HFFc6 (cell line): ENCODE data around the gene ASTL. TPM values are rescaled to one million over a fixed set of nuclear protein-coding genes. Genes with fewer than 3 reads are reported as not detected.

ENCODE experiments used
- DNase-seq: peaks from one replicate; pipeline ENCODE4 v3.0.0-alpha.2; 2018
- H3K27ac Mint-ChIP-seq: 2 replicates; pipeline ENCODE4 v1.8.0; 2020; ENCODE audit warnings: mild to moderate bottlenecking, mixed read lengths
- H3K27me3 Mint-ChIP-seq: 2 replicates; pipeline ENCODE4 v1.8.0; 2021; ENCODE audit warnings: mild to moderate bottlenecking, moderate library complexity, mixed read lengths; ENCODE audit not compliant: insufficient read depth
- H3K36me3 Mint-ChIP-seq: 2 replicates; pipeline ENCODE4 v1.8.0; 2021; ENCODE audit warnings: low read depth, mixed read lengths
- H3K4me1 Mint-ChIP-seq: 2 replicates; pipeline ENCODE4 v1.8.0; 2020; ENCODE audit warnings: low read depth, mixed read lengths
- H3K4me3 Mint-ChIP-seq: 2 replicates; pipeline ENCODE4 v1.8.0; 2020; ENCODE audit warnings: mild to moderate bottlenecking, moderate library complexity, mixed read lengths
- H3K9me3 Mint-ChIP-seq: 2 replicates; pipeline ENCODE4 v1.8.0; 2020; ENCODE audit warnings: mild to moderate bottlenecking, mixed read lengths
- total RNA-seq, 6 experiments: library from RNA; stranded (reverse); fragmentation: NEBNext Ultra II Directional; extraction: Animal tissue kit (Norgen Biotek cat#: 25700); gene quantifications; 2 replicates in 1 of 6; 3 replicates in 5 of 6; pipeline ENCODE4 v1.2.3, GENCODE V29; 2021
- TF ChIP-seq, protein P1 (sequence below): fragments of 200-600 bp; sonication (generic); IDR thresholded peaks from 2 replicates; pipeline ENCODE4 v1.5.0; 2021; ENCODE audit warnings: antibody characterized with exemption, mild to moderate bottlenecking

Gene ASTL
- total RNA-seq, 6 experiments from 2014 or later: 0.25 to 0.39 (median 0.31) TPM; not detected in 3

DNA sequence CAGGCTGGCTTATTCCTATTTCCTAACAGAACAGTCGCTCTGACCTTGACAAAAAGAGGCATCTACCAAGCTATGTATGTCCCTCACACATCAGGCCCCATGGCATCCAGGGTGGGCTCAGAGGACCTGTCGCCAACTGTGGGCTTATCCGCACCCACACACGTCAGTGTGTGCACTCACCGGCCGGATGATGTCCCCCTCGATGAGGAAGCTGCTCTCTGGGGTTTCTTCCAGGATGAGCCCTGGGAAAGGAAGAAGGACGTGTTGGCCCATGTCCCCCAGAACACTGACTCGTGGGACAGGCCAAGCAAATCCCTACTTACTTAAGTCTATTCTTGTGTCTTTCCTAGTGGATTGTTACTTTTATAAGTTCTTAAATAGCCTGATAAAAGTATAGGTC lies 3.1 kb downstream of the ASTL start:
- DNase-seq: no peak
- TF ChIP-seq, protein P1, sequence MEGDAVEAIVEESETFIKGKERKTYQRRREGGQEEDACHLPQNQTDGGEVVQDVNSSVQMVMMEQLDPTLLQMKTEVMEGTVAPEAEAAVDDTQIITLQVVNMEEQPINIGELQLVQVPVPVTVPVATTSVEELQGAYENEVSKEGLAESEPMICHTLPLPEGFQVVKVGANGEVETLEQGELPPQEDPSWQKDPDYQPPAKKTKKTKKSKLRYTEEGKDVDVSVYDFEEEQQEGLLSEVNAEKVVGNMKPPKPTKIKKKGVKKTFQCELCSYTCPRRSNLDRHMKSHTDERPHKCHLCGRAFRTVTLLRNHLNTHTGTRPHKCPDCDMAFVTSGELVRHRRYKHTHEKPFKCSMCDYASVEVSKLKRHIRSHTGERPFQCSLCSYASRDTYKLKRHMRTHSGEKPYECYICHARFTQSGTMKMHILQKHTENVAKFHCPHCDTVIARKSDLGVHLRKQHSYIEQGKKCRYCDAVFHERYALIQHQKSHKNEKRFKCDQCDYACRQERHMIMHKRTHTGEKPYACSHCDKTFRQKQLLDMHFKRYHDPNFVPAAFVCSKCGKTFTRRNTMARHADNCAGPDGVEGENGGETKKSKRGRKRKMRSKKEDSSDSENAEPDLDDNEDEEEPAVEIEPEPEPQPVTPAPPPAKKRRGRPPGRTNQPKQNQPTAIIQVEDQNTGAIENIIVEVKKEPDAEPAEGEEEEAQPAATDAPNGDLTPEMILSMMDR: no peak
- H3K36me3 Mint-ChIP-seq: no peaks in the 10 kb centered on the region
- no peak overlapping the region for H3K4me3 Mint-ChIP-seq
- H3K9me3 Mint-ChIP-seq: no peaks in the 10 kb centered on the region
- peaks cover 37% of the 10 kb centered on the region for H3K27me3 Mint-ChIP-seq
- no peak overlapping the region for H3K27ac Mint-ChIP-seq
- H3K4me1 Mint-ChIP-seq: no peaks in the 10 kb centered on the region

DNA sequence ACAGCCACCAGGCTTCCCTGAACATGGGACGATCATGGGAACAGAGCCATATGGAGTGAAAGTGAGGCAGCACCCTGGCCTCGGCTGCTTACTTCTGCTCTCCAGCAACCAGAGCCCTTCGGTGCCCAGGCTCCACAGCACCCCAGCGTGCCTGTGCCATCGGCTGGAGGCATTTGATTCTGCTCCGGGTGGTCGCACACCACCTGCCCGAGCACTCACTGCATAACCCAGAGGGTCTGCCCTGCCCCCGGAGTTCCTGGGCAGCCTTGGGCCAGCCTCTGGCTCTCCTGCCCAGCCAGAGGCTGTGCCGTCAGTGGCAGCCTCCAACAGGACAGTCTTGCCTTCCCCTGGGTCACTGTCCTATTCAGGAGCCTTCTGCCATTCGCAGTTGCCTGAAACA lies 3.9 kb downstream of the ASTL start:
- no peak overlapping the region for H3K27ac Mint-ChIP-seq
- TF ChIP-seq, protein P1: no peak
- H3K36me3 Mint-ChIP-seq: no peaks in the 10 kb centered on the region
- H3K27me3 Mint-ChIP-seq: peaks cover 42% of the 10 kb centered on the region
- H3K4me1 Mint-ChIP-seq: no peaks in the 10 kb centered on the region
- H3K4me3 Mint-ChIP-seq: no peak overlapping the region
- no peaks in the 10 kb centered on the region for H3K9me3 Mint-ChIP-seq
- no peak for DNase-seq

DNA sequence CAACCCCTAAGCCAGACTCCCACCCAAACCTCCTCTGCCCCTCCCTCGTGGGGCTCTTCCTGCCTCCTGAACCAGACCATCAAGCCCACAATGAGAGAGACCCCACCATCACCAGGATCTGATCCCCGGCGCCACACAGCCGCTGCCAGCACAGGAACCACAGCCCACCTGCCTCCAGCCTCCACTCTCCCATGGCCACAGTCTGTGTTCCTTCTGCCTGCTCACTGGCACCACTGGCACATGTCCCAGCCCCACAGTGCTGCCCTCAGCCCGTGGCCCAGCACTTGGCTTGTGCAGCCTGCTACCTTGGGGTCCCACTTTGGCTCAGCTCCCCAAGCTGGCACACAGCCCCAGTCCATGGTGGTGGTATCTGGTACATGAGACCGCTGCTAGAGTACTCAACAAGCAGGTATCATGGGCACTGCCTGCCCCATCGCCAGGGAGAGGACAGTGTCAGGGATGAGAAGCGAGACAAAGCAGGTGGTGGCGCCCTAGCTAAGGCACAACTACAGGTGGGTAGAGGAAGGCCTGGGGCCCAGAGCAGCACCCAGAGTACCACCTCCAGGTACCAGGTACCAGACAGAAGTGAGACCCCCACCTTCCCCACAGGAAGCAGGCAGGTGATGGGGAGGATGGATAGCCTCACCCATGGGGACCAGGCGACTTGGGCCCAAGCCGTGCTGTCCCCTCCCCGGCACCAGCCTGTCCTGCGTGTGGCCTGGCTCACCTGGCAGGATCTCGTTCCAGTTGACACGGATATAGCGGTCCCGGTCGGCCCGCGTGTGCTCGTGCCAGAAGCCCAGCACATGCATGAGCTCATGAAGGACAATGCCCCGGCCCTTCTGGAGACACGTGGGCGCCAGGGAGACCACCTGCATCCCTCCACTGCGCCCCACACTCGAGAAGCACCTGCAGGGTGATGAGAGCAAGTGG lies 6.2 kb downstream of the ASTL start:
- no peak for DNase-seq
- Mint-ChIP-seq H3K9me3 (no peaks in the 10 kb centered on the region), H3K27me3 (peaks cover 43% of the 10 kb centered on the region), H3K36me3 (no peaks in the 10 kb centered on the region), H3K4me1 (no peaks in the 10 kb centered on the region), H3K27ac (no peak overlapping the region), H3K4me3 (no peak overlapping the region)
- TF ChIP-seq, protein P1: no peak

DNA sequence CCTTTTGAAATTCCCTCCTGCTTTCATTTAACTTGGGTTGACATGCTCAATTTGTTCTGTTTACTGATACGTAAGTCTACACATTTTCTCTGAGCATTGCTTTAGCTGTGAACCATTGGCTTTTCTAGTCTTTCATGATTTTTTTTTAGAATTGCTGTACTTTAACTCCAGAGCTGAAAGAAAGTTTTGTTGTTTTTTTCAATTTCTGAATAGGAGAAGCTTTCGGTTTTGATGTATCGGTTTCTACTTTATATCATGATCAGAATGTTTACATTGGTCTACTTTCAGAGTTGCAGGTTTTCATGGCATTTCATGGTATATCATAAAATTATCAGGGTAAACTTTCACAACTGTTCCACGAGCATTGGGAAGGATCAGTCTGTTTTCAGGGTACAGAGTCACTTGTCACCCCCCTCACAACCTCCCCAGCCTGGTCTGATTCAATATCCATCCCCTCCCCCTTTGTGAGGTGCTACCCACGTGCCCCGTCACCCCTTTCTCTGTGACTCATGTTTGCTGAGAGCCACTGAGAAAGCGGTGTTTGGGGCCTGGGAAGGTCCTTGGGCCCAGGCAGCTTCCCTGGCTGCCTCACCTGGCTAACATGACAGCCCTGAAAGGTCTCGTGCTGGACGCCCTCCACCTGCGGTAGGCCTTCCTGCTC lies 7.0 kb downstream of the ASTL start:
- H3K4me3 Mint-ChIP-seq: no peak overlapping the region
- H3K27ac Mint-ChIP-seq: no peak overlapping the region
- no peaks in the 10 kb centered on the region for H3K4me1 Mint-ChIP-seq
- DNase-seq: no peak
- TF ChIP-seq, protein P1: no peak
- H3K27me3 Mint-ChIP-seq: peaks cover 38% of the 10 kb centered on the region
- H3K36me3 Mint-ChIP-seq: no peaks in the 10 kb centered on the region
- no peaks in the 10 kb centered on the region for H3K9me3 Mint-ChIP-seq

DNA sequence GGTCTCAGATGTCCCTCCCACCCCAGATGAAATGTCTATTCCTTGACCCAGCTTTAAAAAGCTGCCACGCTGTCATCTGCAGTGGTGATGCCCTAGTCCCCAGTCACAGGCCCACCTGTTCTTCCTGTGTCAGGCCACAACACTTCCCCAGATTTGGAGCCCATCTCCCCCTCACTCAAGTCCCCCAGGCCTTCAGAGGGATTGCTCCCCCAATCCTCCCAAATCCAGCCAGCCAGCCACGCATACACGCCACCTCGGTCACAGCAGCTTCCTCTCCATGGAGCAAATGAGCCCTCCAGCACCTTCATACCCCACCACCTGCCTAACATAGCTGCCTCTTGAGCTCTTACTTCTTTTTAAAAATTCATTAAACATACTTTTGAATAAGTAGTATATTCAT lies 7.8 kb downstream of the ASTL start:
- Mint-ChIP-seq H3K4me3 (no peak overlapping the region), H3K4me1 (no peaks in the 10 kb centered on the region), H3K27me3 (peaks cover 37% of the 10 kb centered on the region), H3K9me3 (no peaks in the 10 kb centered on the region), H3K36me3 (no peaks in the 10 kb centered on the region), H3K27ac (no peak overlapping the region)
- DNase-seq: no peak
- TF ChIP-seq, protein P1: no peak
